Activated effector memory CD4-positive, alpha-beta T cell treated with anti-CD3 and anti-CD28 coated beads, Interleukin-2, amount 50 U/mL, for 16 hours (primary cell): ENCODE results near the gene CEP128.

ENCODE experiments used
- DNase-seq: peaks from one replicate; pipeline ENCODE4 v3.0.0-alpha.2; 2020

CEP128 gene

DNA sequence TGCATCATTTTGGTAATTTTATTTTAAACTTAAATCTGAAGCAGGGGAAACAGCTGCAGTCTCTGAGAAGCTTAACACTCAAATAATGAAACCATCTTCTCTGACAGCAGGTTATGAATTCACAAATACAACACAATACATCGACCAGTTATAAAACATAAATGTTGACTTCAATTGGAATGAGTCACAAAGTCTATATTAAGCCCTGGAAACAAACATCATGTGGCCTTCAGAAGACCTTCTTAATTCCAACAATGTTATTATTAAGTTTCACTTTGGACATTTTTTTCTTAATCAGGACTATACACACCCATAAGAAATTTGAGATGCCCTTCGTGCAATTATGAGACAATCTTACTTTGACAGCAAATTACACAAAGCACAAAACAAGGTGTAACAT, 68.9 kb downstream of the CEP128 start:
- no peak for DNase-seq

DNA sequence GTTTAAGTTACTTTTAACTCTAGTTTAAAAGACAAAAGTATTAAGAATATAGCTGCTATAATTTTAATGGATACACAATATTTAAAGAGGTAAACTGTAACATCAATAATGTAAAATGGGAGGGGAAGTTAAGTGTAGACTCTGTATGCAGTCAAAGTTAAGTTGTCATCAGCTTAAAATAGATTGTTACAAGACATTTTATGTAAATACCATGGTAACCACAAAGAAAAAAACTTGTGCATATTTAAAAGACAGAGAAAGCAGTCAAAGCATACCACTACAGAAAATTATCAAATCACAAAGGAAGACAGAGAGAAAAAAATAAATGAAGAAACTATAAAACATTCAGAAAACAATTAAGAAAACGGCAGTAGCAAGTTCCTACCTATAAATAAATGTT, 73.3 kb downstream of the CEP128 start:
- DNase-seq, result no peak

DNA sequence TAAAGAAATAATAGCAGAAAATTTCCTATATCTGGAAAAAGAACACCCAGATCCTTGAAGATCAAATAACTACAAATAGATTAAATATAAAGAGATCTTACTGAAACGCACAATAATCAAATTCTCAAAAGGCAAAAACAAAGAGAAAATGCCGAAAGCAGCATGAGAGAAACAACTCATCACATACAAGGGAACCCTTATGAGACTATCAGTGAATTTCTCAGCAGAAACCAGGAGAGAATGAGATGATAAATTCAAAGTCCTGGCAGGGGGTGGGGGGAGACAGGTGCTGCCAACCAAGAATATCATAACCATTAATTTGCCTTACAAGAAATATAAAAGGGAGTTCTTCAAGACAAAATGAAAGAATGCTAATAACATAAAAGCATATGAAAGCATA, 73.7 kb downstream of the CEP128 start:
- DNase-seq, result no peak

DNA sequence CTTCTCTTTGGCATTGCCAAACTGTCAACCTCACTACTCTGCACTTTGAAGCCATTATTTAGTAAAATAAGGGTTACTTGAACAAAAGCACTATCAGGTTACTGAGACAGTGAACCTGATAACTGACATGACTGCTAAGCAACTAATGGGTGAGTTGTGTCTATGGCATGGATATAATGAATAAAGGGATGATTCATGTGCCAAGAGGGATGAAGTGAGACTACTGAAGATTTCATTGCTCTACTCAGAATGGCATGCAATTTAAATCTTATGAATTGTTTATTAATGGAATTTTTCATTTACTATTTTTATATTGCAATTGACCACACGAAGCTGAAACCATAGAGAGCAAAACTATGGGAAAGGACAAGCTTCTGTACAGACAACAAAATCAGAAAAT, 74.4 kb downstream of the CEP128 start:
- DNase-seq, result no peak

DNA sequence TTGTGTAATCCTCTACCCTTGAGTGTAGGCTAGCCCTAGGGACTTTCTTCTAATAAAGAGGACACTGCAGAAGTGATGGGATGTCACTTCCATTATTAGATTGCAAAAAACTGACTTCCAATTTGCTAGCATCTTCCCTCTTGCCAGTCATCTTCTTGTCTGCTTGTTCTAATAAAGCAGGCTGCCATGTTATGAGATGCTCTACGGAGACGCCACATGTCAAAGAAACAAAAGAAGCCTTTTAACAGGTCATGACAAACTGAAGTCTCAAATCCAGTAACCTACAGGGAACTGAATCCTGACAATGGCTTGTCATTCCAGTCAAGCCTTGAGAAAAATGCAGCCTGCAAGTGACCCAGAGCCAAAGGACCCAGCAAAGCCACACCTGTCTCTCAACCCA, 76.0 kb downstream of the CEP128 start:
- DNase-seq, result no peak

DNA sequence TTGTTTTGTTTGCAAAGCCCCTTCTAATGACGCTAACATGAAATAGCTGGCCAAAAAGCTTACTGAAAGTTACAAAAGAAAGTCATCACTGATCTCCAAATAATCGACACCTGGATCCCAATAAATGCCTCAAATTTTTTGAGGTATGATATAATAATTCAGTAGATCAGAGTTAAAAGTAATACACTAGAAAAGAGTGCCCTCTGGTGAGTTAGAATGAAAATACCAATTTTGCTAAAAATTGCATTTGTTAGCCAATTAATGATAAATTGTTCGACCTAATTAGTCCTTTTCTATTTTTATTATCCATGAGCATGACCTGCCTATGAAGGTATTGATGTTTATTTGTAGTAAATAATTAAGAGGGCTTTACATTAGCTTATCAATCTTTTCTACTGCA, 78.6 kb downstream of the CEP128 start:
- no peak for DNase-seq

DNA sequence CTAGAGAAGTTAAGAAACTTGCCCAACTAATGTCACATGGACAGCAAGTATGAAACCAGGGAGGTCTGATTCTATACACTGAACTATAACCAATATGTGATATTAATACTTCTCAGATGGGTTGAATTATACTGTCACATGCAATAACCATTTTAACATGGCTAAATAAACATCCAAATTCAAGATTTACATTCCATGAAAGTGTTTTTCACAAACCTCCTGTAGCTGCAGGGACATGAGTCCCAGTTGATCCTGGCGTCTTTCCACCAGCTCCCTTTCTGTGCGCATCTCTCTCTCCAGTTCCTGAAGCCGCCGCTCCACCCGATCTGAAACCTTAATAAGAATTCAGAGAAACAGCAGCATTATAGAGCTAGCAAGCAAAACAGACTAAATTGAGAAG, 79.0 kb downstream of the CEP128 start:
- no peak for DNase-seq

DNA sequence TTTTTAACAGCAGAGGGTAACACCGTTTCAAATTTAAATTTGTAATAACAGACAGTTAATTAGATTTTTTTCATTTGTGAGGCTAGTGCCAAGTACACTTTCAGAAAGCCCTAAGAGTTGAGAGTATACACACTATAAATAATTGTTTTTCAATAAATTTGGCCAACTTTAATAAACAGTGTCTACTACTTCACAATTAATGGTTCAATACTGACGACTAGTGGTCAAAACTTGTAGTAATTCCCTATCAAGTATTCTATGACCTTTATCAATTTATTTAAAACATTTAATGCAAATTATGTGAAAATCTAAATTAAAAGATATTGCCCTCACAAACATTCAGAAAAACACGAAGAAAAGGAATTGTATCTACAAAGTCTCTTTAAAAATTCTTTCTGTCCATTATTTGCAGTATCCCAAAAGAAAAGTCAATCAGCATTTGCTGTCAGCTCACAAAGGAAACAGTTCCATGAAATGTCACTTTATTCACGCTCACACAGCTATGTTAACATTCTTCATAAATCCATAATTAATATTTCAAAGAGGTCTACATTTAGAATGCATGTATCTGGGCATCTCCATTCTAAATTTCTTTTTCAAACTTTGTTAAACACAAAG, 91.2 kb downstream of the CEP128 start:
- no peak for DNase-seq

DNA sequence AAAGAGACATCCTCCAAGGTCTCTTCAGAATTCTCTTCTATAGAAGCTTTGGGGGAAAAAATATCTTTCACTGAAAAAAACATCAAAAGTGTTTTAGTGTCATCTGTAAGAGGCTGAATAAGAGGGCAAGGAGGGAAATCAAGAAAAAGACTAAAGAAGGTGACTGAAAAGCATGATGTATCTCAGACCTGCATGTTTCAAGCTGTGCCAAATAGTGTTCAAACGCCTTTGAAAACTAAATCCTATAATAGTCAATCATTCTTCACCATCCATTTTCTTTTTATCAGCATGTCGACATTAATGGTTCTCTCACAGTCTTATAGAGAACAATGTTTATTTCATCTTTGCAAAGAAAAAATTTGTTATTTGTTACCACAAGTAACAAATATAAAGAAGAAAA, 94.5 kb downstream of the CEP128 start:
- DNase-seq, result no peak

DNA sequence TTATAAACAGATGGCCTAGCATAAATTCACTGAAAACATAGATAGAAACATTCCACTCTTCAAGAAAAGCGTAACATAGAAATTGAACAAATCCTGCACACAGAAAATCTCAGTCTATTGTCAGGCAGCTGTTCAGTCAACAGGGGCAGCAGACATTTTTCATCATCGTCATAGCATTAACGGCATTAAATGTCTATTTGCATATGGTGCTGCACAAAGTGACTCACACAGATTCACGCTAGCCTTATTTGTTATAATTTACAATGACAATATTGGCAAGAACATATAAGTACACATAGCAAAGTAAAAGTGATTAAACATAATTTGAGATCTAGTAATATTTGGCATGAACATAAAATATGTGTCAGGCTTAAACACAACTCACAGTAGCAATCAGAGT, 95.7 kb downstream of the CEP128 start:
- no peak for DNase-seq

DNA sequence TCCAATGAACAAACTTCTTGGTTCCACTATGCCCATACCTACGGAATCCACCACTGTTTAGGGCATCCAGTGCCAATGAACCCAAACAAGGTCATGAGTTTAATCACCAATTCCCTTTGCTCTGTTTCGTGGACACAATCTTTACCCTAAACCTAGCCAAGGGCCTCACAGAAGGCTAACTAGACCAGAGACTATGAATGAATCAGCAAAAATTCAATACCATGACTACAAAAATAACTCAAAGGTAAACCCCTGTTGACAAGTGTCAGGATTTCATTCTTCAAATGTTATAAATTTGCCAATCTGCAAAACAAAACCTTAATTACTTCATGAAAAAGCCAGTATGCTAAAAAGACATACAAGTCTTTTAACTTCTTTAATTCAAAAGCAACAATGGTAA, 96.7 kb downstream of the CEP128 start:
- no peak for DNase-seq

DNA sequence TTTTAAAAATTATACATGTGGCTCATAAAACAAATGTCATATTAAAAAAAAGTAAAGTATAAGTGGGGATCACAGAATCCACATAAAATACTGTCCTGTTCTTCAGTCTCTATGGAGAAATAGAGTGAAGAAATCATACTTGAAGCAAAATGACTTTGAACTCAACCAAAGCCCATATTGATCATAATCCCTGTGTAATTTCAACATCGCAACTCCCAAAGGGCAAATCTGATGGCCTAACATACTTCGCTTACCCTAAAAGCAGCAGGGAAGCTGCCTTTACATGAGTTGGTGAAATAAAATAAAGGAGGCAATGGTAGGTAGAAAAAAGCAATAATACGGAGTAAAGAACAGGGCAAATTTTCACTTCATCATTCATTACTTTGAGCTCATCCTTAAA, 101.8 kb downstream of the CEP128 start:
- DNase-seq, result no peak

DNA sequence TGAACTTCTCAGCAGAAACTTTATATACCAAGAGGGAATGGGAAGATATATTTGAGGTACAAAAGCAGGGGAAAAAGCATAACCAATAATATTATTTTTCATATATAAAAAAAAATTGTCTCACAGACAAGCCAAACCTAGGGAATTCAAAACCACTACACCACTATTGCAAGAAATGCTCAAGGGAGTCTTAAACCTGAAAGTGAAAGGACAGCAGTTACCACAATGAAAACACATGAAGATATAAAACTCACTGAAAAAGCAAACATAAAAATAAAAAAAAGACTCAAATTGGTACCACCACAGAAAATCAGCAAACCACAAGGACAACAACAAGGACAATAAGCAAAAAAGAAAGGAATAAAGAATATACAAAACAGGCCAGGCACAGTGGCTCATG, 131.9 kb downstream of the CEP128 start:
- no peak for DNase-seq

DNA sequence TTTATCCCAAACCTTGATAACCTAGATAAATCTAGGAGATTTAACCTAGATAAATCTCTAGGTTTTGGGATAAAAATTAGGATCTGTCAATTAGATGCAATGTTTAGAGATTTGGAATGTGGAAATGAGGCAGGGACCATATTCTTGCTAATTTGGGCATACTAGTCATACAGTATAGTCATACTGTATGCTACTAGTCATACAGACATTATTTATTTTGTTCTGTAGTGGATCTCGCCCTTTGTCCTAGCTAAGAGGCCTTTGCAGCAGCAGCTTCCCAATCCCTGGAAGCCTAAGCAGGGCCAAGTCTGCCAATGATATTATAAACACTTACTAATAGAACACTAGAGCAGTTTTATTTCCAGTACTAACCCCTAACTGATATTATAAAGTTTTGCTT, 136.4 kb downstream of the CEP128 start:
- no peak for DNase-seq

DNA sequence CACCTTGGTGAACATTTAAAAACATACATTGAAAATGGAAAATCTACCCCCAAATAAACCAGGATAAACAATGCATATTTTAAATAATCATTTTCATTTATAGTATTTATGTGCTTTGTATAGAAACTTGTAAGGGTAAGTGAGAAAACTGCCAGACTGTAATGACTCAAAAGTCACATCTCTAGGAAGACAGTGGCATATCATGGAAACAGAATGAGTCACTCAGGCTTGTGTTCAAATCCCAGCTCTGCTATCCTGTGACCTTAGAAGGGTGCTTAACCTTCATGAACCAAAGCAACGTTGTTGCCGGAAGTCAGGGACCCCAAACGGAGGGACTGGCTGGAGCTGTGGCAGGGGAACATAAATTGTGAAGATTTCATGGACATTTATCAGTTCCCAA, 142.7 kb downstream of the CEP128 start:
- no peak for DNase-seq

DNA sequence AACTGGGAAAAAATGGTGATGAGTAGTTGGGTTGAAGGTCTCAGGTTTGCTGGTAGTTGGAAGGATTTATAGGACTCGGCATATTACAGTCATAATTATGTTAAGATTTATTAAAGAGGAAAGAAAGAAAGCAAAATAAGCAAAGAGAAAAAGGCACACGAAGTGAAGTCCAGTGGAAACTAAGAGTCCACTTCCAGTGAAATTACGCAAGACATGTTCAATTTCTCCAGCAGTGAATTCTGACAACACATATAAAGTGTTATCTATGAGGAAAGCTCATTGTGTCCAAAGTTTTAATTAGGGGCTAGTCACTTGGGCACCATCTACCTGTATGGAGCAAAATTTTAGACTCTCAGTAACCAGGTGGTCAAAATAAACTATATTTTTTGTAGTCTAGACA, 143.3 kb downstream of the CEP128 start:
- DNase-seq, result no peak

DNA sequence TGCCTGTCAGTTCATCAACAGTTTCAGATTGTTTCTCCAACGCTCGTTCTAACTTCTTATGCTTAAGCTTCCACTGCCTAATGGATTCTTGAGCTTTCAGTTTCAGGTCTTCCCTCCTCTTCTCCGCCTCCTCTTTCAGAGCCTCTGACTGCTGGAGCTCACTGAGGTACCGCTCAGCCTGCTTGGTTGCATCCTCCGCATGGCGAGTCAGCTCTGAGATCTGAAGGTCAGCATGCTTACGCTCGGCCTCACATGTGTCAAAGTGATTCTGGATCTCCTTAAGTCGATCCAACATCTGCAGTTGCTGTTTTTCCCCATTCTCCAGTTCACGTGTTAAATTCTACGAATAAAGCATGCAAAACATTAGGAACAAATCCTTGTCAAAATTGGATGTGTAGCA, 148.8 kb downstream of the CEP128 start:
- no peak for DNase-seq

DNA sequence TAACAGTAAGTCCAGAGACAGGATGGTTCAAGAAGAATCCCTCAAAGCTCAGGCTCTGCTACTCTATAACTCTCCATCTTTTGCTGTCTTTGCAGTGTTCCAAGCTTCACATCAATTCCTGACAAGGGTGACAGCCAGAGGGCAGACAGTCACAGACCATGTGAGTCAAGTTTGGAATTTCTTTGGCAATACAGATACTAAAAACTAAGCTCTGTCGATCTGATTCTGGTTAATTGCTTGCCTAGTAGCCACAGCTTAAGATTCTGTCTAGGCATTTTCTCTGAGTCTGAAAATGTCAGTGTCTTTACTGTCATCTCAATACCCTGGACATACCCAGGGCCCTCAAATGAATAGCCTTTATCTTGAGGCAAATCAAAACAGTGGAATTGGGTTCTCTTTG, 153.7 kb downstream of the CEP128 start:
- DNase-seq, result no peak

DNA sequence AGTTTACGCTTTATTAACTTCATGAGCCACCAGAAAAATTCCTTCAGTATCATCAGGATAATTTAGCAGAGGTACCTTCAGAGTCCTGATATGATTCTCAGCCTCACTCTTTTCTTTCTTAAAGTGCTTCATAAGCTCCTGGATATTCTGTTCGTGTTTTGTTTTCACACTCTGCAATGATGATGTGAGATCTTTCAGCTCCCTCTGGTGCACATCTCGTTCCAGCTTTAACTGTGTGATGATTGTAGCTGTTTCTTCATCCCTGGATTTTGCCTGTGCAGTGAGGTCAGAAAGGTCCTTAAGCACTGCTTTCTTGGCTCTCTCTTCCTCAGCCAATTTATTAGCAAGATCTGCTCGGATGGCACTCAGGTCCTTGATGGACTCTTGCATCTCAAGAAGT, 156.7 kb downstream of the CEP128 start:
- no peak for DNase-seq

DNA sequence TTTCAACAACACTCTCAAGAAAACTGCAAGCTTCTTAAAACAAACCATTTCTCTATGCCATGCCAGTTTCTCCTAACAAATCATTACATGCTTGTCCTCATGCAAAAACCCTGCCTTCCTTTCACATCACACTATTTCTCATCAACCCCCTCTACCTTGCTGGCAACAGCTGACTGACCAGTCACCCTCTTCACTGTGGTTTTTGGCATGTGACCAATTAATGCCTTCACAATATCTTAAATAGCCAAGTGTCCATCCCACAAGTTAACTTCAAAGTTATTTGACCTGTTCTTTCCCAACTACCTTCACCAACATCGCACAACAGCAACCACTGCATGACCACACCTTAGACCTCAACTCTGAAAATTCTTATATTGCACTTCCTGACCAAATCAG, 159.6 kb downstream of the CEP128 start:
- no peak for DNase-seq

DNA sequence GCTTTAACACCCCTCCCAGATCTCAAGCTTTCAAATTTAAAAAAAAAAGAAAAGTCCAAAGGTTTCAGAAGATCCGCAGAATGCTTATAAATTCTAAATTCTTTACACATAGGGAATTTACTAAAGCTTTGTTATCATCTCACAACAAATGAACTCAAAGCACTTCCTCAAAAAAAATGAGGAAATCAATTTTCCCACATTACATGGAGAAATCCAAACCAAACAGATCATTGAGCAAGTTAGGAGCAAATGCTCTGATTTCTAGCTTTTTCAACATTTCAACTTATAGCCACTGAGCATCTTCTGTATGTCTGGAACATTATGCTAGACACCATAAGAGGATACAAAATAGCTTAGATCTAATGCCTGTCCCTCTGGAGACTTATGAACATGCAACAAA, 161.0 kb downstream of the CEP128 start:
- no peak for DNase-seq

DNA sequence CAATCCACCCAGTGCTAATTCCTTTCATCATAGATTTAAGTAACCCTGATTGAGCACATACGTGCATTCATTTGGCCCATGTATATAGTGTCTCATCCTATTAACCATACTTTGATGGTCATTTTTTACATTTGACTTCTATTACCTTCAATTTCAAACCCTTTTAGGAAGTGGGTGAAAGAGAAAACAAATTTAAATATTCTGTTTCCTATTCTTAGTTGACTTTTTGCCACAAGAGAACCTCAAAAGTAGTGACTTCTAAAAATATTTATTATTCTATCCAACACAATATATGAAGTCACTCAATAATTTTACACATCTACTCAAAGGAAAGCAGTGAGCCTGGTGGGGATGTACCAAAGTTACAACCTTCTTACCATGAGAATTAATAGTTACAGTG, 164.9 kb downstream of the CEP128 start:
- no peak for DNase-seq

DNA sequence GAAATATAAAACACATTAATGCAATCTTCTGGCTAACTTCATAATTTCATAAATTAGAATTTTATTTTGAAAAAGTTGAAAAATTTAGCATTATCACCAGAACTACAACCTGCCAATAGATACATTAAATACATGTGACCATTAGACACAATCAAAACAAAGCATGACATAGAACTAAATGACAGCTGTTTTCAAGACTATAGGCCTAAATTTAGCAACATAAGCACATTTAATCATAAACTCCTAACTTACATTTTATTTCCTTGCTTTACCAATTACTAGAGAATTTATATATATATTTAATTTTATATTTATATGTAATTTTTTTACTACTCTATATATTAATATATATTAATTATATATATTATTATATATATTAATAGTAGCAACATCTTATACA, 165.4 kb downstream of the CEP128 start:
- DNase-seq, result no peak

DNA sequence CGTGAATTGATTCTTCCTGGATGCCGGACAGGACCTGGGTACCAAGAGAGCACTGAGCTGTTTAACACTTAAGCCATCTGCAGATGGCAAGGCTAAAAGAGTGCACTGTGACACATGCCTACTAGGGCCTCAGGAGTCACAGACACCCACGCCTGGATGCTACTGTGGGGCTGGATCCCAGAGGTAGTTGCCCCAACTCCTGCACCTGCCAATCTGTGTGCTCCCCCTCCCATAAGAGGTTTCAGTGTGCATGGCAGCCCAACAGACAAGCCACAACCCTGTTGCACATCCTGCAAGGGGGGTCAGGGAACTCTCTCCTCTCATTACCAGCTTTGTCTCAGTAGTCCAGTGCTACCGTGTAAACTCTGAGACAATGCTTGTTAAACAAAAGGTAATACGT, 169.0 kb downstream of the CEP128 start:
- DNase-seq, result no peak

DNA sequence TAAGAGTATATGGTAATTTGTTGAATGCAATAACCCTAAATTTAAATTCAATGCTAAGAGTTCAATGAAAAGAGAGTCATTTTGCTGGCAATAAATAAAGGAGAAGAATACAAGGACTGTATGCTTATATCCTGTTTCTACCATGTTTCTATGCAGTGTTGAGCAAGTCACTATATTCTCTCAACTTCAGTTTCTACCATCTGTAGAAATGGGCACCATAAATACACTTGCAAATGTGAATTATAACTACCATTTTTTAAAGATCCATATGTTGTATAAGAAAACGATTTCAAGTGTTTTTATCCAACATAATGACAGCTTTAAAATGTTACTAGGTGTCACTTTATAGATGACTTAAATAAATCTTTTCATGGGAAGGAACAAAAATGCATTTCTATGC, 170.3 kb downstream of the CEP128 start:
- DNase-seq, result no peak
